ENCODE measurements around the gene SPRED2.

DNA sequence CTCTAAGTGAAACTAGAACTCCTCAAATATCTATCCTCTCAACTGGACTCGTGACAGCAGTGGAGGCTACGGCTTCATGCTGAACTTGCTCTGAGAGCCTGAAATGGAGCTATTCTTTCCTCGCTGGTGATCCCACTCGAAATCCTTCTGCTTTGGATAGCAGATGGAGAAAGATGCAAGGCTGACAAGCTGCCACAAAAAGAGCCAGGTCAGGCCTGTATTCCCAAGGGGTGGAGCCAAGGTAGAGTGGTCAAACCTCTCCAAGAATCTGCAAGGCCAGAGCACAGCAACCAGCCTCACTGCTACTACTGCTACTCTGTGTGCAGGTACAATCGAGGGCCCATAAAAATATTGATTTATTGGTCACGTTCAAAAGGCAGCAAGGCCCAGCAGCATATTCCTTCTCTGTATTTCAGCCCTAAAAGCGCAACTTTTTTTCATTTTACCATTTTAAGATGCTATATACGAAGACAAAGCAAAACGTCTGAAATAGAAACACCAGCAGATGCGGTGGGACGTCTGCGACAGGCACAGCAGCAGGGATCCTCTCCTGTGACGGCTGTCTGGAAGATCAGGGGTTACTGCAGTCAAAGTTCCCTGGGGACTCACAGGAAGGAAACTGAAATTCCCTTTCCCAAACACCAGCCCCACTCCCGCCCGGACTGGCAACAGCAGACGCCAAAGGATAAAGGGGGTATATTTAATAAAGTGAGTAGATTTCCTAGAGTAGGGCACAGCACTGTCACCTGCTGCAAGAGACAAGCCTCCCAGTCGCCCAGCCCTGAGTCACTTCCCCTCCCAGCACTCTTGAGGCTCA, 2.4 kb downstream of the SPRED2 start:
- TF ChIP-seq CTCF (IDR thresholded peaks at IDR 0.05) (no peak), POLR2A (IDR thresholded peaks at IDR 0.05) (no peak), POLR2AphosphoS5 (IDR thresholded peaks at IDR 0.05) (peak in 1 of 3 donors; percentile 57)
